Ascending aorta (tissue), 2 donors: ENCODE results near the gene MPHOSPH9. TPM values are rescaled to one million over a fixed set of nuclear protein-coding genes. Genes with fewer than 3 reads are reported as not detected.

ENCODE experiments used
- DNase-seq, 2 donors: peaks; one replicate each; pipeline ENCODE4 v3.0.0-alpha.2; 2019; ENCODE audit warnings: low spot score in 2 of 2
- H3K27ac ChIP-seq, 2 donors: fragments of 200-600 bp; sonication (generic); one replicate each; pipeline ENCODE4 v1.5.1; 2016 to 2017; ENCODE audit warnings: mild to moderate bottlenecking in 1 of 2
- H3K27me3 ChIP-seq: fragments of 200-600 bp; sonication (generic); one replicate; pipeline ENCODE4 v1.5.1; 2017
- H3K36me3 ChIP-seq, 2 donors: fragments of 200-600 bp; sonication (generic); one replicate each; pipeline ENCODE4 v1.5.1; 2016
- H3K4me1 ChIP-seq, 2 donors: fragments of 200-600 bp; sonication (generic); one replicate each; pipeline ENCODE4 v1.5.1; 2016 to 2017; ENCODE audit warnings: mild to moderate bottlenecking in 1 of 2
- H3K4me3 ChIP-seq, 2 donors: fragments of 200-600 bp; sonication (generic); one replicate each; pipeline ENCODE4 v1.5.1; 2016 to 2017; ENCODE audit warnings: mild to moderate bottlenecking in 1 of 2
- H3K9me3 ChIP-seq, 2 donors: fragments of 200-600 bp; sonication (generic); one replicate each; pipeline ENCODE4 v1.5.1; 2016
- CTCF ChIP-seq, 3 experiments: fragments of 200-600 bp in 2 of 3; fragments of 450-650 bp in 1 of 3; sonication (generic) in 2 of 3; IDR thresholded peaks; one replicate each; pipeline ENCODE4 v1.5.1; 2016 to 2019; ENCODE audit warnings: antibody characterized with exemption in 3 of 3, mild to moderate bottlenecking in 1 of 3, moderate library complexity in 1 of 3
- intact Hi-C: fragments of 100-400 bp; cut with DNase I; formaldehyde crosslinking; loops from one replicate; pipeline ENCODE4 v1.15.1; 2023
- total RNA-seq: library from RNA; depleted of rRNA; stranded (reverse); fragments of >200 nt; gene quantifications from one replicate; pipeline ENCODE4 v1.1.0, GENCODE V29; 2016

Gene MPHOSPH9
- total RNA-seq, 1 donor from 2014 or later, result 21.6 TPM

- H3K4me1 ChIP-seq, result no peaks in the 10 kb centered on the region
- intact Hi-C loops, result no loop called here
- no peaks in the 10 kb centered on the region for H3K27me3 ChIP-seq
- no peak overlapping the region for H3K27ac ChIP-seq
- no peak for DNase-seq
- H3K4me3 ChIP-seq, result no peak overlapping the region
- H3K9me3 ChIP-seq, result no peaks in the 10 kb centered on the region
- no peak for TF ChIP-seq CTCF (IDR thresholded peaks at IDR 0.05)
- H3K36me3 ChIP-seq, result no peaks in the 10 kb centered on the region
Observed at GRCh38 chr12:123132951-123133619, 99.9 kb downstream of the MPHOSPH9 start.

- Histone ChIP-seq H3K4me1 (no peaks in the 10 kb centered on the region), H3K4me3 (no peak overlapping the region), H3K36me3 (no peaks in the 10 kb centered on the region), H3K27me3 (no peaks in the 10 kb centered on the region), H3K9me3 (no peaks in the 10 kb centered on the region), H3K27ac (no peak overlapping the region)
- no peak for TF ChIP-seq CTCF (IDR thresholded peaks at IDR 0.05)
- intact Hi-C loops, result no loop called here
- DNase-seq, result no peak
Observed at GRCh38 chr12:123131879-123132402, 101.0 kb downstream of the MPHOSPH9 start.

GRCh38 chr12:123131291-123131832 is 101.6 kb downstream of the MPHOSPH9 start:
- Histone ChIP-seq H3K9me3 (no peaks in the 10 kb centered on the region), H3K36me3 (no peaks in the 10 kb centered on the region), H3K27me3 (no peaks in the 10 kb centered on the region), H3K4me3 (no peak overlapping the region), H3K27ac (no peak overlapping the region), H3K4me1 (peaks cover 0 to 2% of the 10 kb centered on the region in 2 donors)
- no peak for TF ChIP-seq CTCF (IDR thresholded peaks at IDR 0.05)
- DNase-seq, result no peak
- intact Hi-C loops, result no loop called here

- H3K27ac ChIP-seq, result no peak overlapping the region
- no peak overlapping the region for H3K4me3 ChIP-seq
- TF ChIP-seq CTCF (IDR thresholded peaks at IDR 0.05), result no peak
- no peaks in the 10 kb centered on the region for H3K27me3 ChIP-seq
- intact Hi-C loops, result no loop called here
- H3K4me1 ChIP-seq, result peaks cover 0 to 7% of the 10 kb centered on the region in 2 donors
- no peaks in the 10 kb centered on the region for H3K9me3 ChIP-seq
- no peaks in the 10 kb centered on the region for H3K36me3 ChIP-seq
- DNase-seq, result no peak
Observed at GRCh38 chr12:123129621-123130020, 103.3 kb downstream of the MPHOSPH9 start.

- no peak overlapping the region for H3K27ac ChIP-seq
Observed at GRCh38 chr12:123127182-123127495, 105.8 kb downstream of the MPHOSPH9 start.

More at GRCh38 chr12:123127182-123127495, 105.8 kb downstream of the MPHOSPH9 start:
- Histone ChIP-seq H3K4me3 (no peak overlapping the region), H3K27me3 (no peaks in the 10 kb centered on the region), H3K9me3 (no peaks in the 10 kb centered on the region), H3K36me3 (no peaks in the 10 kb centered on the region), H3K4me1 (peaks cover 0 to 7% of the 10 kb centered on the region in 2 donors)
- intact Hi-C loops, result no loop called here
- DNase-seq, result no peak
- TF ChIP-seq CTCF (IDR thresholded peaks at IDR 0.05), result no peak
